GM23338 (cell line): ENCODE measurements around the gene ABCC3.

Experiments
- CREB1 ChIP-seq: fragments of 250-450 bp; sonication (Bioruptor Pico); IDR thresholded peaks from 2 replicates; pipeline ENCODE4 v1.5.0; 2020; ENCODE audit warnings: low read depth, mild to moderate bottlenecking, moderate library complexity
- CTCF ChIP-seq, 2 experiments: fragments of 200-600 bp in 1 of 2; sonication (generic) in 1 of 2; conservative IDR thresholded peaks; 2 replicates each; pipeline versions ENCODE4 v1.5.1 to v1.6.1; 2016 to 2017; ENCODE audit warnings: antibody characterized with exemption in 2 of 2, low read depth in 2 of 2, mild to moderate bottlenecking in 2 of 2, moderate library complexity in 1 of 2
- EZH2 ChIP-seq: fragments of 200-600 bp; sonication (generic); IDR thresholded peaks from one replicate; pipeline ENCODE4 v1.8.0; 2017; ENCODE audit warnings: antibody characterized with exemption, mild to moderate bottlenecking, low read depth; ENCODE audit not compliant: unreplicated experiment
- EZH2phosphoT487 ChIP-seq: fragments of 200-600 bp; sonication (generic); IDR thresholded peaks from one replicate; pipeline ENCODE4 v1.8.1; 2018; ENCODE audit warnings: antibody characterized with exemption; ENCODE audit not compliant: unreplicated experiment
- NANOG ChIP-seq: IDR thresholded peaks from 2 replicates; pipeline ENCODE4 v1.6.1; 2016; ENCODE audit warnings: antibody characterized with exemption, borderline replicate concordance
- POLR2AphosphoS5 ChIP-seq: IDR thresholded peaks from 2 replicates; pipeline ENCODE4 v1.6.1; 2016; ENCODE audit warnings: antibody characterized with exemption, low read depth
- REST ChIP-seq: IDR thresholded peaks from one replicate; pipeline ENCODE4 v1.6.1; 2018; ENCODE audit warnings: antibody characterized with exemption; ENCODE audit not compliant: unreplicated experiment
- STAT1 ChIP-seq: IDR thresholded peaks from one replicate; pipeline ENCODE4 v1.6.1; 2016; ENCODE audit warnings: antibody characterized with exemption; ENCODE audit not compliant: unreplicated experiment
- ZNF331 ChIP-seq: fragments of 250-450 bp; sonication (Bioruptor Pico); IDR thresholded peaks from 2 replicates; pipeline ENCODE4 v1.5.0; 2020; ENCODE audit warnings: low read depth, mild to moderate bottlenecking, moderate library complexity

DNA sequence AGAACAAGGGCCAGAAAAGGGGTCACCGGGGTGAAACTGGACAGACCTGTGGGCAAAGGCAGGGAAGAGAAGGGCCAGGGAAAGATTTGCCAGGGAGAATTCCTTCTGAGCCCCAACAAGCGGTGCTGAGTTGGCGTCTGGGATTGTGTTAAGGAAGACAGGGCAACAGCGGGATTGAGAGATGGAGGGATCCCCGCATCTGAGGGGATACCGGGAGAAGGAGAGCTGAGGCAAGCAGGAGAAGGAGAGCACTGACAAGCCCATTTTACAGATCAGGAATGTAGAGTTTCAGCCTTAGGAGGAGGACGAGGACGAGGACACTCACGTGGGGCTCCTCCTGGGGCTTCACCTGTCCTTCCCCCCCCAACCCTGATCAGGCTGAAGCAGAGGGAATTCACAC is 998 bp upstream of the ABCC3 start:
- no peak for TF ChIP-seq CTCF (conservative IDR thresholded peaks at IDR 0.05; ENCODE audit: low read depth in 2 of 2)
- TF ChIP-seq EZH2, result no peak
- no peak for TF ChIP-seq ZNF331 (CRISPR knock-in tag)
- no peak for TF ChIP-seq REST
- TF ChIP-seq NANOG, result no peak
- TF ChIP-seq EZH2phosphoT487, result no peak
- TF ChIP-seq POLR2AphosphoS5, result no peak
- TF ChIP-seq STAT1, result no peak
- no peak for TF ChIP-seq CREB1 (CRISPR knock-in tag)
